ENCODE data around the gene HDAC4. TPM values are rescaled to one million over a fixed set of nuclear protein-coding genes. Genes with fewer than 3 reads are reported as not detected.

HDAC4 gene
- total RNA-seq, 1 experiment from 2014 or later, result 5.6 TPM

DNA sequence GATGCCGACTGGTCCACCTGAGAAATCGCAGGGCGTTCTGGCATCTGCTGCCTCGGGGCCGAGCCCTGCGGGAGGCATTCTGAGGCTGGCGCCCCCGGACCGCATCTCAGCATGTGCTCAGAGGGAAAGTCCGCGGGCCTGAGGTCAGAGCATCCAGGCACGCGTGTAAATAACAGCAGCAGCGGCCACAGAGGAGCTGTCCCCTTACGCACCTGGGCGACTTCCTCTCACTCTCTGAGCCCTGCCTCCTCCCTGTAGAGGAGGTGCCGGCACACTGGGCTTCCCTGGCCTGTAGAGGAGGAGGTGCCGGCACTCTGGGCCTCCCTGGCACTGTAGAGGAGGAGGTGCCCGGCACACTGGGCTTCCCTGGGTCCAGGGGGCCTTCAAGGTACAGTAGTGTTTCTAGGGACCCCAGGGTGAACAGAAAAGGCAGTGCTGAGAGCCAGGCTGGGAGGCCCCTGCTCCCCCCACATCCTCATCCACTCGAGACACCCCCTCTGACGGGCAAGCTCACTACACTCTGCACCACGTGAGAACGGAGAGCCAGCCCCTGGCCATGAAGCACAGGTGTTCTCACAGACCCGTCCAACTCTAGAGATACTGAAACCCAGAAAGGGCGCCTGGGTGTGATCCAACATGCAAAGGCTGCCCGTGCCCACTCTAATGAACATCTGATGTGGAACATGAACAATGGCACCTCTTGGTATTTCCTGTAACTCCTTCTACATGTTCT is 263.5 kb downstream of the HDAC4 start:
- in situ Hi-C loops (cut with HindIII; ENCODE audit: low pct_unique_long_range_greater_than_20kb, low sequenced_read_pairs), result no loop called here
- no peak for DNase-seq (ENCODE audit: low read depth)

DNA sequence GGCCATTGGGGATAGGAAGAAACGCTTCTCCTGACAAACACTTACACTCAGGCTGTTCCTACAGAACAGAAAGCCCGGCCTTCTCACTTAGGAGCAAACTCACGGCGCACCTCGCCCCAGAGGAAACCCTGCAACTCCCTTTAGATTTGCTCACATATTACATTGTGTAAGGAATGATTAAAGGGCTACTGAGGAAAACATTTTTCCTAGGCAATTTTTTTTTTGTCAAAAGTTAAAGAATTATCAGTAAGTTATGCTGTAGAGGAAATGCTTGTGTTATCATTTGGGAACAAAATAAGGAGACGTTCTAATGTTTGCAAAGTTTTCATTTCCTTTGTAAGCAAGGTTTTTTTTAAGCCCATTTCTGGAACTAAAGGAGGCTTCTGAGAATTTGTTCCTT is 264.1 kb downstream of the HDAC4 start:
- no peak for DNase-seq (ENCODE audit: low read depth)

DNA sequence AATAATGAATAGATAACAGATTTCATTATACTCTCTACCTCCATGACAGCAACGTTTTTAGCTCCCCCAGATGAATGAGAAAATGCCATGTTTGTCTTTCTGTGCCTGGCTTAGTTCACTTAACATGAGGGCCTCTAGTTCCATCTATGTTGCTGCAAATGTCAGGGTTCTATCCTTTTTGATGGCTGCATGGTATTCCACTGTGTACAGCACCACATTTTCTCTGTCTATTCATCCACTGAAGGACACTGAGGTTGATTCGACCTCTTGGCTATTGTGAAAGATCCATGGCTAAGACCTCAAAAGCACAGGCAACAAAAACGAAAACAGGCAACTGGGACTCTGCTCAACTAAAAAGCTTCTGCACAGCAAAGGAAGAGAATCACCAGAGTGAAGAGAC is 264.6 kb downstream of the HDAC4 start:
- in situ Hi-C loops (cut with HindIII; ENCODE audit: low pct_unique_long_range_greater_than_20kb, low sequenced_read_pairs), result no loop called here

More for the DNA sequence above, 264.1 kb downstream of the HDAC4 start:
- in situ Hi-C loops (cut with HindIII; ENCODE audit: low pct_unique_long_range_greater_than_20kb, low sequenced_read_pairs), result no loop called here

DNA sequence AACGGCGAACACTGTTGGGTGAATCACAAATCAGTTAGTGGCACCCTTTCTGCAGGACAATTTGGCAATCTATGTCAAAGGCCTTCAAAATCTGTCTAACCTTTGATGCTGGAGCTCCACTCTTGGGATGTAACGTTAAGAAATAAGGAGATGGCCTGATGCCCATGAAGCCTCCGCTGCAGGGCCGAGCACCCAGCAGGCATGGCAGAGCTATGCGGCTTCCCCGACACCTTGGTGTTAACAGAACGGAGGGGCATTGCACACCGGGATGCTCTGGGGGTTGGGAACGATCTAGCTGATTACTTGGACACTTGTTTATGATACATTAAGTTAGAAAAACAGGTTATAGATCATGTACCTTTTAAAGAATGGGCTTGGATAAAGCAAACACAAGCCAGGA is 265.3 kb downstream of the HDAC4 start:
- in situ Hi-C loops (cut with HindIII; ENCODE audit: low pct_unique_long_range_greater_than_20kb, low sequenced_read_pairs), result no loop called here
- DNase-seq (ENCODE audit: low read depth), result no peak

More for the DNA sequence above, 264.6 kb downstream of the HDAC4 start:
- no peak for DNase-seq (ENCODE audit: low read depth)

DNA sequence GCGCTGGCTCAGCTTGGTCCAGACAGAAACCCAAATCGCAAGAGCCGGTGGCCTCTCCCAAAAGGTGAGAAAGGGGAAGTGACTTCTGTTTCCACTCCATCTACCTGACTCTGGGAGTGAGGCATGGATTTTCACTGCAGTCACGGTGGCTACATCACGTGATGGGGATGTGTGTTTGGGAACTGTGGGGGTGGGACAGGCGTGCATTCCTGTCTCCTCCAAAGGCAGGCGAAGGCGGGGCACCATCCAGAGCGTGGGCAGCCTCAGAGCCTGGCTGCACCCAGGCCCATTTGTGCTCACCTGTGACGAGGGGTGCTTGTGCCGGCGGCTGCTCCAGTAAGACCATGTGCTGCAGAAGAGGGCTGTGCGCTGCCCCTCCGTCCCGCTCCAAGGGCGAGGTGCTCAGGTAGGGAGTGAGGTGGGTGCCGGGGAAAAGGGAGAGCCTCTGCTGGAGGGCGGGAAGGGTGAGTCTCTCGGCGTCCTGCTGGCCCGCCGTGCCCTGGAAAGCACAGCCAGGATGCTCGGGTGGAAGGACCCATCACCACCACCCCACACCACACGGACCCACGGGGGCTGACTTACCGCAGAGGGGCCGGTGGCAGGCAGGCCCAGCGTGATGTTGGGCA is 266.8 kb downstream of the HDAC4 start:
- in situ Hi-C loops (cut with HindIII; ENCODE audit: low pct_unique_long_range_greater_than_20kb, low sequenced_read_pairs), result no loop called here
- DNase-seq (ENCODE audit: low read depth), result no peak

DNA sequence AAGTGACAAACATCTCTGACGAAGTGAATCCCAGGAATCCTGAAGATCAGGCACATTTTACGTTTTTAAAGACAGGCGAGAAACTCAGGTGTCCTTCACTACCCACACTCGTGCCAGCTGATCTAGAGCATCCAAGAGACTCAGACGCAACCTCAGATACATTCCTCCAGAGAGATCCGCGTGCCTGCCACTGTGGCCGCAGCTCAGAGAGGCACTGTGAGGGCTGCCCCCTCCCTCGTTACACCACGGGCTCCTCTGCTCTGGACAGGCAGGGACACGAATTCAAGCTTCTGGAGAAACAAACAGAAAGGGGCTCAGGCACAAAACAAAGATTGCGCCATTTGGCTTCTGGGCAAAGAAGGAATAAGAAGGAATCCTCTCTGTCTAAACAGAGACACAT is 268.0 kb downstream of the HDAC4 start:
- in situ Hi-C loops (cut with HindIII; ENCODE audit: low pct_unique_long_range_greater_than_20kb, low sequenced_read_pairs), result no loop called here
- DNase-seq (ENCODE audit: low read depth), result no peak

- no peak for DNase-seq (ENCODE audit: low read depth)
- in situ Hi-C loops (cut with HindIII; ENCODE audit: low pct_unique_long_range_greater_than_20kb, low sequenced_read_pairs), result no loop called here
These were observed 268.6 kb downstream of the HDAC4 start for GRCh38 chr2:239132156-239132709.

DNA sequence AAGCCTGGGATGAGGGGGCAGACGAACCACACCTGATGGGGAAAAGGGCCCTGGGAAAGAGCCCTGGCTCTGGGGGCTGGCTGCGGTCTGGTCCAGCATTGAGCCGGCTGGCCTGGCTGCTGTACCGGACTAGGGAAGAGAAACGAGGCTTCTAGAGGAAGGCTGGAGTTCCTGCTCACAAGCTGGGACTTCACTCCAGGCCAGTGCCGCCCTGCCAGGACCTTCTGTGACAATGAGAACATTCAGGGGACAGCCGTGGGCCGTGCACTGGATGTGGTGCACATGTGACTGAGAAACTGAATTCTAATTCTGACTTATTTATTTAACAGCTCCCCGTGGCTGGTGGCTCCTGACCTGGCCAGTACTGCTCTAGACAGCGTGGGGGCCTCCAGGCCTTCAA is 269.3 kb downstream of the HDAC4 start:
- no peak for DNase-seq (ENCODE audit: low read depth)
- in situ Hi-C loops (cut with HindIII; ENCODE audit: low pct_unique_long_range_greater_than_20kb, low sequenced_read_pairs), result no loop called here

DNA sequence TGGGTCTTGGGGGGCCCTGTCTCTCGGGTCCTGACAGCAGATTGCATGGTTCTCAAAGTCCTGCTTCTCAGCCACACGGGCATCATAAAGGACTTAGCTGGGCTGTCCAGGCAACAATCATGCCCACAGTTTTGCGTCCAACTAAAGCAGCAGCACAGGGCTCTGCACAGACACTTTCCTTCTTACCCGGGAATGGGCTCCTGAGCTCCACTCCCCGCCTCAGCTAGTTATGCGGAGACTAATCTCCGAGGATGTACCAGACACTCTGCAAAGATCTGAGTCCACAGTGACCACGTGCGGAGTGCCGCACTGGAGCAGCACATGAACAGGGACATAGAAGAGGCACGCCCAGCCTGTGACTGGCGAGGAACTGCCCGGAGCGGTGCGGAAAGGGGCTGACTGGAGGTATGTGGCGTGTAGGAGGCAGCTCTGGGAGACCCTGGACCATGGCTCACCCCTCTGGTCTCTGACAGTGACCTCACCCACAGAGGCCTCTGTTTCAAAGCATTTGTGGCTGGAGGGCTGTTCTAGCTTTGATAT is 270.0 kb downstream of the HDAC4 start:
- in situ Hi-C loops (cut with HindIII; ENCODE audit: low pct_unique_long_range_greater_than_20kb, low sequenced_read_pairs), result no loop called here
- DNase-seq (ENCODE audit: low read depth), result no peak

- in situ Hi-C loops (cut with HindIII; ENCODE audit: low pct_unique_long_range_greater_than_20kb, low sequenced_read_pairs), result no loop called here
- no peak for DNase-seq (ENCODE audit: low read depth)
These were observed 270.8 kb downstream of the HDAC4 start for GRCh38 chr2:239130041-239130440.

GRCh38 chr2:239129147-239129920 is 271.5 kb downstream of the HDAC4 start:
- in situ Hi-C loops (cut with HindIII; ENCODE audit: low pct_unique_long_range_greater_than_20kb, low sequenced_read_pairs), result no loop called here
- DNase-seq (ENCODE audit: low read depth), result no peak

DNA sequence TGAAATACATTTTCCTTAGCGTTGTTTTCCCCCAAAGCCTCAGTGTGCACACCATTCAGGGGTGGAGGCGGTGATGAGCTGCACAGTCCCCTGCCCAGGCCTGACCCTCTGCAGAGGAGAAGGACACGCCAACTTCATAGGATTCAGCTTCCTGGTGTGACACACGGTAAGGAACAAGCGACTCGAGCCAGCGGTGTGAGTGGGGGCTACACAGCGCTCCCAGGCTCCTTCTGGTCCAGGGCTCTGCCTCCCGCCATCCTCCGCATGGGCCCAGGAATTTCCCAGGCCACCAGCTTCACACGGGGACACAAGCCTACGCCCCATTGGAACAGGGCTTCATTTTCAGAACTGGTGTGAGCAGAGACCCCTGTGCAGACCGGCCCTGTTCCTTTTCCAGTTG is 272.1 kb downstream of the HDAC4 start:
- no peak for DNase-seq (ENCODE audit: low read depth)
- in situ Hi-C loops (cut with HindIII; ENCODE audit: low pct_unique_long_range_greater_than_20kb, low sequenced_read_pairs), result no loop called here

GRCh38 chr2:239127513-239127912 is 273.3 kb downstream of the HDAC4 start:
- in situ Hi-C loops (cut with HindIII; ENCODE audit: low pct_unique_long_range_greater_than_20kb, low sequenced_read_pairs), result no loop called here
- DNase-seq (ENCODE audit: low read depth), result no peak

DNA sequence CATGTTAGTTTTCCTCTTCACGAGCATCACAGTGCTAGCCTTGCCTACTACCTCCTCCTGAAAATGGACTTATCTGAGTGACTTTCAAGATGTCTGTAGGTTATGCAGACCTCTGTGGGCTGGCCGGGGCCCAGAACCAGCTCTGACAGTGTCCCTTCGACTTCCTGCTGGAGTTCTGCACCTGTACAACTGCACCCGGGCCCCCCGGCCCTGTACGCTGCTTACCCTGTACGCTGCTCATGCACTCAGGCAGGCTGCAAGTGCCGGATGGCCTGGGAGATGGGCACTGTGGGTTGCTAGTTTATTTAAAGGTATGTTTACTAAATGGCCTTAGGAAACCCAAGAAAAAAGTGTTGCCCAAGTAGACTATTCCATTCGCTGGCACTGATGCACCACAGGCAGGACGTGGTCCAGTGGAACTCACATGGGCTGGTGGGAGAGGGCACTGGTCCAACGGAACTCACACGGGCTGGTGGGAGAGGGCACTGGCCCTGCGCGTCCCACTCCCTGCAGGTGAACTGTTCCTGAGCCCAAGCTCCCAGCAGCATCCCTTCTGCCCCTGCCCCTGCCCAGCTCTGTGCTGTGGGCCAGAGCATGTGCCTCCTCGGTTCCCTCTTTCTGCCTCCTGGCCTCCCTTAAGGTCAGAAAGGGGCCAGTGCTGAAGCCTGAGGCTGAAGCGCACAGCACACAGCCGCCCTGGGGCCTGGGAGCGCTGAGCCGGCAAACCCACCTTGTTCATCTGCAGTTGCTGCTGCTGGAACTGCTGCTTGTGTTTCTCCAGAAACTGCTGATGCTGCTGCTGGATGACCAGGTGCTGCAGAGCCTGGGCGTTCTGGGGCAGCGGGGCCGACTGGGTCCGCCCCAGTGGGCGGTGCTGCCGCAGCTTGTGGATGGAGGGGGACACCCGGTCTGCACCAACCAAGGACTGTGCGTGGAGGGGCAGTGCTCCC is 274.8 kb downstream of the HDAC4 start:
- in situ Hi-C loops (cut with HindIII; ENCODE audit: low pct_unique_long_range_greater_than_20kb, low sequenced_read_pairs), result no loop called here
- no peak for DNase-seq (ENCODE audit: low read depth)

DNA sequence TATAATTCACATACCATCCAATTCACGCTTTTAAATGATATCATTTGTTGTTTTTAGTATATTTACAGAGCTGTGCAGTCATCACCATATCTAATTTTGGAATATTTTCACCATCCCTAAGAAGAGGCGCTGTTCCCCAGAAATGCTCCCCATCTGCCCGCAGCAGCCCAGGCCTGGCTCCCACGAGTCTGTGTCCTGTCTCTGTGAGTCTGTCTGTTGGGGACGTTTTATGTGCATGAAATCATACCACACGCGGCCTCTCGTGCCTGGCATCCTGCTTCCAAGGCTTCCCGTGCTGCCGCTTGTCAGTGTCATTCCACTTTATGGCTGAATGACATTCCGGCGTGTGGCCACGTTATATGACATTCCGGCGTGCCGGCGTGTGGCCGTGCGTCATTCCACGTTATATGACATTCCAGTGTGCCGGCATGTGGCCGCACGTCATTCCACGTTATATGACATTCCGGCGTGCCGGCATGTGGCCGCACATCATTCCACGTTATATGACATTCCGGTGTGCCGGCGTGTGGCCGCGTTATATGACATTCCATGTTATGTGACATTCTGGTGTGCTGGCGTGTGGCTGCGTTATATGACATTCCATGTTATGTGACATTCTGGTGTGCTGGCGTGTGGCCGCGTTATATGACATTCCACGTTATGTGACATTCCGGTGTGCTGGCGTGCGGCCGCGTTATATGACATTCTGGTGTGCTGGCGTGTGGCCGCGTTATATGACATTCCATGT is 276.5 kb downstream of the HDAC4 start:
- in situ Hi-C loops (cut with HindIII; ENCODE audit: low pct_unique_long_range_greater_than_20kb, low sequenced_read_pairs), result no loop called here
- no peak for DNase-seq (ENCODE audit: low read depth)

GRCh38 chr2:239122421-239123110 is 278.3 kb downstream of the HDAC4 start:
- no peak for DNase-seq (ENCODE audit: low read depth)
- in situ Hi-C loops (cut with HindIII; ENCODE audit: low pct_unique_long_range_greater_than_20kb, low sequenced_read_pairs), result no loop called here

- no peak for DNase-seq (ENCODE audit: low read depth)
- in situ Hi-C loops (cut with HindIII; ENCODE audit: low pct_unique_long_range_greater_than_20kb, low sequenced_read_pairs), result no loop called here
These were observed 279.2 kb downstream of the HDAC4 start for GRCh38 chr2:239121600-239122012.

All from Caki2 (cell line).